Activated T-helper 17 cell treated with anti-CD3 and anti-CD28 coated beads, Interleukin-2, amount 50 U/mL, for 72 hours (primary cell): Measurements from ENCODE around the gene VAMP4. TPM values are rescaled to one million over a fixed set of nuclear protein-coding genes. Genes with fewer than 3 reads are reported as not detected.
"Not testable (repeated sequence)": the region's sequence is repeated elsewhere in the genome, so short reads cannot be mapped to it uniquely, and the experiment has no call there.

Source experiments
- ATAC-seq: fragments of 150-1000 bp; cut with Tn5 transposase; replicated peaks from 2 replicates; pipeline ENCODE4 v1.10.0; 2021; ENCODE audit warnings: mild to moderate bottlenecking, moderate library complexity
- H3K27ac Mint-ChIP-seq: one replicate; pipeline ENCODE4 v1.8.0; 2022; ENCODE audit warnings: mixed read lengths
- H3K27me3 Mint-ChIP-seq: one replicate; pipeline ENCODE4 v1.8.0; 2022; ENCODE audit warnings: mixed read lengths
- H3K36me3 Mint-ChIP-seq: one replicate; pipeline ENCODE4 v1.8.0; 2022; ENCODE audit warnings: low read depth, mild to moderate bottlenecking, mixed read lengths
- H3K4me1 Mint-ChIP-seq: one replicate; pipeline ENCODE4 v1.8.0; 2022; ENCODE audit warnings: mixed read lengths
- H3K4me3 Mint-ChIP-seq: one replicate; pipeline ENCODE4 v1.8.0; 2022; ENCODE audit warnings: mild to moderate bottlenecking, mixed read lengths
- H3K9me3 Mint-ChIP-seq: one replicate; pipeline ENCODE4 v1.8.0; 2022; ENCODE audit warnings: mixed read lengths
- total RNA-seq, 2 donors: library from RNA; stranded (reverse); gene quantifications; one replicate each; pipeline ENCODE4 v1.2.3, GENCODE V29; 2022

VAMP4 gene
- total RNA-seq, 2 donors from 2014 or later, result 14.4 to 16.3 TPM

- no peak overlapping the region for H3K27ac Mint-ChIP-seq
- ATAC-seq, result no peak
These were observed 39.3 kb downstream of the VAMP4 start for GRCh38 chr1:171702598-171702997.

GRCh38 chr1:171699531-171699930 is 42.3 kb downstream of the VAMP4 start:
- peaks cover 55% of the 10 kb centered on the region for H3K36me3 Mint-ChIP-seq

More at GRCh38 chr1:171702598-171702997, 39.3 kb downstream of the VAMP4 start:
- no peak overlapping the region for H3K4me3 Mint-ChIP-seq
- H3K9me3 Mint-ChIP-seq, result no peaks in the 10 kb centered on the region
- peaks cover 85% of the 10 kb centered on the region for H3K36me3 Mint-ChIP-seq
- H3K4me1 Mint-ChIP-seq, result no peaks in the 10 kb centered on the region
- H3K27me3 Mint-ChIP-seq, result no peaks in the 10 kb centered on the region

GRCh38 chr1:171695772-171696171 is 46.1 kb downstream of the VAMP4 start:
- Mint-ChIP-seq H3K9me3 (peaks cover 14% of the 10 kb centered on the region), H3K36me3 (peaks cover 18% of the 10 kb centered on the region)
- not testable (repeated sequence) for ATAC-seq, H3K4me3 Mint-ChIP-seq, H3K27ac Mint-ChIP-seq, H3K4me1 Mint-ChIP-seq, H3K27me3 Mint-ChIP-seq

More at GRCh38 chr1:171699531-171699930, 42.3 kb downstream of the VAMP4 start:
- Mint-ChIP-seq H3K4me1 (no peaks in the 10 kb centered on the region), H3K4me3 (no peak overlapping the region), H3K9me3 (peaks cover 14% of the 10 kb centered on the region), H3K27me3 (no peaks in the 10 kb centered on the region), H3K27ac (no peak overlapping the region)
- ATAC-seq, result no peak

- not testable (repeated sequence) for ATAC-seq, H3K4me1 Mint-ChIP-seq
These were observed 48.3 kb downstream of the VAMP4 start for GRCh38 chr1:171693541-171693940.

GRCh38 chr1:171683870-171684269 is 58.0 kb downstream of the VAMP4 start:
- Mint-ChIP-seq H3K4me3 (no peak overlapping the region), H3K9me3 (peaks cover 9% of the 10 kb centered on the region), H3K4me1 (no peaks in the 10 kb centered on the region), H3K27ac (no peak overlapping the region), H3K27me3 (peaks cover 3% of the 10 kb centered on the region), H3K36me3 (no peaks in the 10 kb centered on the region)
- no peak for ATAC-seq

More at GRCh38 chr1:171693541-171693940, 48.3 kb downstream of the VAMP4 start:
- H3K9me3 Mint-ChIP-seq, result peaks cover 15% of the 10 kb centered on the region
- H3K27me3 Mint-ChIP-seq, H3K4me3 Mint-ChIP-seq, H3K36me3 Mint-ChIP-seq, H3K27ac Mint-ChIP-seq: not testable (repeated sequence)

- H3K36me3 Mint-ChIP-seq, result no peaks in the 10 kb centered on the region
- H3K9me3 Mint-ChIP-seq, result peaks cover 4% of the 10 kb centered on the region
- H3K27ac Mint-ChIP-seq, result no peak overlapping the region
- ATAC-seq, result no peak
- H3K4me1 Mint-ChIP-seq, result no peaks in the 10 kb centered on the region
- H3K27me3 Mint-ChIP-seq, result peaks cover 7% of the 10 kb centered on the region
- H3K4me3 Mint-ChIP-seq, result no peak overlapping the region
These were observed 61.5 kb downstream of the VAMP4 start for GRCh38 chr1:171680339-171680738.

- H3K4me3 Mint-ChIP-seq, result no peak overlapping the region
- no peaks in the 10 kb centered on the region for H3K9me3 Mint-ChIP-seq
- ATAC-seq, result no peak
- H3K36me3 Mint-ChIP-seq, result no peaks in the 10 kb centered on the region
- no peak overlapping the region for H3K27ac Mint-ChIP-seq
- H3K4me1 Mint-ChIP-seq, result no peaks in the 10 kb centered on the region
- peaks cover 12% of the 10 kb centered on the region for H3K27me3 Mint-ChIP-seq
These were observed 65.0 kb downstream of the VAMP4 start for GRCh38 chr1:171676823-171677222.

- Mint-ChIP-seq H3K4me1 (no peaks in the 10 kb centered on the region), H3K9me3 (no peaks in the 10 kb centered on the region), H3K4me3 (no peak overlapping the region), H3K36me3 (no peaks in the 10 kb centered on the region), H3K27ac (no peak overlapping the region), H3K27me3 (peaks cover 12% of the 10 kb centered on the region)
- ATAC-seq, result no peak
These were observed 67.1 kb downstream of the VAMP4 start for GRCh38 chr1:171674431-171675405.

- no peak overlapping the region for H3K27ac Mint-ChIP-seq
- H3K27me3 Mint-ChIP-seq, result peaks cover 8% of the 10 kb centered on the region
- ATAC-seq, result no peak
- H3K4me3 Mint-ChIP-seq, result no peak overlapping the region
- no peaks in the 10 kb centered on the region for H3K9me3 Mint-ChIP-seq
- no peaks in the 10 kb centered on the region for H3K4me1 Mint-ChIP-seq
- H3K36me3 Mint-ChIP-seq, result no peaks in the 10 kb centered on the region
These were observed 71.1 kb downstream of the VAMP4 start for GRCh38 chr1:171670739-171671138.

GRCh38 chr1:171668372-171668771 is 73.5 kb downstream of the VAMP4 start:
- no peaks in the 10 kb centered on the region for H3K4me1 Mint-ChIP-seq
- ATAC-seq, result no peak
- H3K36me3 Mint-ChIP-seq, result no peaks in the 10 kb centered on the region
- H3K27me3 Mint-ChIP-seq, result peaks cover 4% of the 10 kb centered on the region
- no peak overlapping the region for H3K27ac Mint-ChIP-seq
- no peaks in the 10 kb centered on the region for H3K9me3 Mint-ChIP-seq
- H3K4me3 Mint-ChIP-seq, result no peak overlapping the region

GRCh38 chr1:171666114-171666769 is 75.6 kb downstream of the VAMP4 start:
- no peaks in the 10 kb centered on the region for H3K36me3 Mint-ChIP-seq
- no peak overlapping the region for H3K4me3 Mint-ChIP-seq
- no peak overlapping the region for H3K27ac Mint-ChIP-seq
- H3K27me3 Mint-ChIP-seq, result no peaks in the 10 kb centered on the region
- no peaks in the 10 kb centered on the region for H3K4me1 Mint-ChIP-seq
- no peak for ATAC-seq
- H3K9me3 Mint-ChIP-seq, result no peaks in the 10 kb centered on the region

- Mint-ChIP-seq H3K4me3 (no peak overlapping the region), H3K9me3 (no peaks in the 10 kb centered on the region), H3K27ac (no peak overlapping the region), H3K36me3 (no peaks in the 10 kb centered on the region), H3K27me3 (no peaks in the 10 kb centered on the region), H3K4me1 (no peaks in the 10 kb centered on the region)
- no peak for ATAC-seq
These were observed 76.9 kb downstream of the VAMP4 start for GRCh38 chr1:171664976-171665375.

GRCh38 chr1:171663854-171664575 is 77.8 kb downstream of the VAMP4 start:
- no peaks in the 10 kb centered on the region for H3K27me3 Mint-ChIP-seq
- H3K36me3 Mint-ChIP-seq, result no peaks in the 10 kb centered on the region
- H3K4me1 Mint-ChIP-seq, result no peaks in the 10 kb centered on the region
- no peaks in the 10 kb centered on the region for H3K9me3 Mint-ChIP-seq
- no peak overlapping the region for H3K27ac Mint-ChIP-seq
- H3K4me3 Mint-ChIP-seq, result no peak overlapping the region
- no peak for ATAC-seq

GRCh38 chr1:171663036-171663853 is 78.6 kb downstream of the VAMP4 start:
- Mint-ChIP-seq H3K36me3 (no peaks in the 10 kb centered on the region), H3K4me3 (no peak overlapping the region), H3K9me3 (no peaks in the 10 kb centered on the region), H3K4me1 (no peaks in the 10 kb centered on the region), H3K27ac (no peak overlapping the region), H3K27me3 (no peaks in the 10 kb centered on the region)
- no peak for ATAC-seq
